ENCODE data around the gene GNG2. TPM values are rescaled to one million over a fixed set of nuclear protein-coding genes. Genes with fewer than 3 reads are reported as not detected.

Gene GNG2
- total and polyA plus RNA-seq, 2 donors from 2014 or later: 4.0 to 35.6 TPM

DNA sequence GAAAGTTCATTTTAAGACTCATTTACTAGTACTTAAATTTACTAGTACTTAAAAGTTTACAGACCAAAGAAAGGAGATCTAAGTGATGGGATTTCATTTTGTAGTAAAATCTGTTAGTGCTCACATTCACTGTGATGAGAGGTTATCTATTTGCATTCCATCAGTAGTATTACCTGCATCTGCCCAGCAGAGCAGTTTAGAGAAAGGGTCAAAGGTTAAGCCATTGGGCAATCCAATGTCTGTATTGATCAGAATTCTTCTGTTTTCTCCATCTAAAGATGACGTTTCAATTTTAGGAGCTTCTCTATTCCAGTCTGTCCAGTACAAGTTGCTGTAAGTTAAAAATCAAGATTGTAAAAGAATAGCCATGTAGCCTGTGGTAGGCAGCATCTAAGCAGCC lies 147.2 kb downstream of the GNG2 start:
- no peaks in the 10 kb centered on the region for H3K4me1 ChIP-seq (ENCODE audit: control insufficient read depth in 2 of 3, insufficient read depth in 2 of 3, low read depth in 1 of 3, low read length in 3 of 3)
- FAIRE-seq: no peak
- H3K4me3 ChIP-seq (ENCODE audit: low read length in 3 of 3): no peak overlapping the region
- no peak overlapping the region for H3K27ac ChIP-seq (ENCODE audit: low read depth in 2 of 2, low read length in 2 of 2)
- peaks cover 12 to 68% (median 41%) of the 10 kb centered on the region in 3 donors for H3K36me3 ChIP-seq (ENCODE audit: control insufficient read depth in 2 of 3, insufficient read depth in 3 of 3, low read length in 3 of 3)
- no peaks in the 10 kb centered on the region for H3K27me3 ChIP-seq (ENCODE audit: control insufficient read depth, insufficient read depth, low read length)
- H3K9ac ChIP-seq (ENCODE audit: low read length in 3 of 3): no peak overlapping the region
- TF ChIP-seq, protein P1, sequence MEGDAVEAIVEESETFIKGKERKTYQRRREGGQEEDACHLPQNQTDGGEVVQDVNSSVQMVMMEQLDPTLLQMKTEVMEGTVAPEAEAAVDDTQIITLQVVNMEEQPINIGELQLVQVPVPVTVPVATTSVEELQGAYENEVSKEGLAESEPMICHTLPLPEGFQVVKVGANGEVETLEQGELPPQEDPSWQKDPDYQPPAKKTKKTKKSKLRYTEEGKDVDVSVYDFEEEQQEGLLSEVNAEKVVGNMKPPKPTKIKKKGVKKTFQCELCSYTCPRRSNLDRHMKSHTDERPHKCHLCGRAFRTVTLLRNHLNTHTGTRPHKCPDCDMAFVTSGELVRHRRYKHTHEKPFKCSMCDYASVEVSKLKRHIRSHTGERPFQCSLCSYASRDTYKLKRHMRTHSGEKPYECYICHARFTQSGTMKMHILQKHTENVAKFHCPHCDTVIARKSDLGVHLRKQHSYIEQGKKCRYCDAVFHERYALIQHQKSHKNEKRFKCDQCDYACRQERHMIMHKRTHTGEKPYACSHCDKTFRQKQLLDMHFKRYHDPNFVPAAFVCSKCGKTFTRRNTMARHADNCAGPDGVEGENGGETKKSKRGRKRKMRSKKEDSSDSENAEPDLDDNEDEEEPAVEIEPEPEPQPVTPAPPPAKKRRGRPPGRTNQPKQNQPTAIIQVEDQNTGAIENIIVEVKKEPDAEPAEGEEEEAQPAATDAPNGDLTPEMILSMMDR (IDR thresholded peaks at IDR 0.05; ENCODE audit: borderline replicate concordance, extremely low read depth, insufficient read depth): no peak
- intact Hi-C loops (cut with DNase I): no loop called here
- no peak for DNase-seq
- H3K9me3 ChIP-seq (ENCODE audit: control insufficient read depth in 2 of 3, insufficient read depth in 1 of 3, low read length in 3 of 3): no peaks in the 10 kb centered on the region

DNA sequence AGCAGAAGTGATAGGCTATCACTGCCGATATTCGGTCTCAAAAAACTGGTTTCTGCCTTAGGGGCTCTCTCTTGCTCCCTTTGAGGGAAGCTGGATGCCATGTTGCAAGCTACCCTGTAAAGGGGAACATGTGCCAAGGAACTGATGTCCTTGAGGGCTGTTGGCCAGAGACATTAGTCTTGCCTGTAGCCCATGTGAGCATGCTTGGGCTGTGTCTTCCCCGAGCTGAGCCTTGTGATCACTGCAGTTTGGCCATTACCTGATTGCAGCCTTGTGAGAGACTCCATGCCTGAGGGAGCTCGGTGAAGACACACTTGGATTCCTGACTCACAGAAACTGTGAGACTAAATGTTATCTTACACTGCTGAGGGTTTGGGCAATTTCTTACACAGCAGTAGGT lies 147.7 kb downstream of the GNG2 start:
- intact Hi-C loops (cut with DNase I): no loop called here
- TF ChIP-seq, protein P1 (IDR thresholded peaks at IDR 0.05; ENCODE audit: borderline replicate concordance, extremely low read depth, insufficient read depth): no peak
- FAIRE-seq (no peak), DNase-seq (no peak)
- Histone ChIP-seq H3K36me3 (ENCODE audit: control insufficient read depth in 2 of 3, insufficient read depth in 3 of 3, low read length in 3 of 3) (peaks cover 9 to 67% (median 41%) of the 10 kb centered on the region in 3 donors), H3K4me3 (ENCODE audit: low read length in 3 of 3) (no peak overlapping the region), H3K9me3 (ENCODE audit: control insufficient read depth in 2 of 3, insufficient read depth in 1 of 3, low read length in 3 of 3) (no peaks in the 10 kb centered on the region), H3K27ac (ENCODE audit: low read depth in 2 of 2, low read length in 2 of 2) (no peak overlapping the region), H3K9ac (ENCODE audit: low read length in 3 of 3) (no peak overlapping the region), H3K27me3 (ENCODE audit: control insufficient read depth, insufficient read depth, low read length) (no peaks in the 10 kb centered on the region), H3K4me1 (ENCODE audit: control insufficient read depth in 2 of 3, insufficient read depth in 2 of 3, low read depth in 1 of 3, low read length in 3 of 3) (no peaks in the 10 kb centered on the region)

DNA sequence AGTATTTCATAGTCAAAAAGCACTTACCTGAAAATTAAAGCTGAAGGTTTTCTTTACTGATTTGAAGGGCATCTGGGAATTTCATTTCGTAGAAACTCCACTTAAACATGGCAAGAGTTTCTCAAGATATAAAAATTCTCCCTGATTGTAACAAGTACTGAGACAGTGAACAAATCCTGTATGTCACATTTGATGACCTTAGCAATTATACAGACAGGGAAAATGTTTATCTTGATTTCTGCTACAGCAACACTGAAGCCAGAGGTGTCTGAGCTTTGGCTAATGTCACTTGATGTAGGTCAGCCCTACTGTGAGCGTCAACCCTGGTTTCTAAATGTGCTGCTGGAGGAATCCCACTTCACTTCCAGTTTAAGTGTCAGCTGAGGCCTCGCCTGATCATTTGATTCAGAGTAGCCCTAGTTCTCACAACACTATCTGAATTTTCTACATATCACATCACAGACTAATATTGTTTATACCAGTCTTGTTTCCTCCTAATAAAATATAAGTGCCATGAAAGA lies 149.8 kb downstream of the GNG2 start:
- TF ChIP-seq, protein P1 (IDR thresholded peaks at IDR 0.05; ENCODE audit: borderline replicate concordance, extremely low read depth, insufficient read depth): no peak
- FAIRE-seq (no peak), DNase-seq (no peak)
- H3K36me3 ChIP-seq (ENCODE audit: control insufficient read depth in 2 of 3, insufficient read depth in 3 of 3, low read length in 3 of 3): peaks cover 6 to 51% (median 32%) of the 10 kb centered on the region in 3 donors
- H3K27ac ChIP-seq (ENCODE audit: low read depth in 2 of 2, low read length in 2 of 2): no peak overlapping the region
- H3K27me3 ChIP-seq (ENCODE audit: control insufficient read depth, insufficient read depth, low read length): no peaks in the 10 kb centered on the region
- intact Hi-C loops (cut with DNase I): no loop called here
- H3K9ac ChIP-seq (ENCODE audit: low read length in 3 of 3): no peak overlapping the region
- H3K9me3 ChIP-seq (ENCODE audit: control insufficient read depth in 2 of 3, insufficient read depth in 1 of 3, low read length in 3 of 3): no peaks in the 10 kb centered on the region
- H3K4me3 ChIP-seq (ENCODE audit: low read length in 3 of 3): no peak overlapping the region
- no peaks in the 10 kb centered on the region for H3K4me1 ChIP-seq (ENCODE audit: control insufficient read depth in 2 of 3, insufficient read depth in 2 of 3, low read depth in 1 of 3, low read length in 3 of 3)

DNA sequence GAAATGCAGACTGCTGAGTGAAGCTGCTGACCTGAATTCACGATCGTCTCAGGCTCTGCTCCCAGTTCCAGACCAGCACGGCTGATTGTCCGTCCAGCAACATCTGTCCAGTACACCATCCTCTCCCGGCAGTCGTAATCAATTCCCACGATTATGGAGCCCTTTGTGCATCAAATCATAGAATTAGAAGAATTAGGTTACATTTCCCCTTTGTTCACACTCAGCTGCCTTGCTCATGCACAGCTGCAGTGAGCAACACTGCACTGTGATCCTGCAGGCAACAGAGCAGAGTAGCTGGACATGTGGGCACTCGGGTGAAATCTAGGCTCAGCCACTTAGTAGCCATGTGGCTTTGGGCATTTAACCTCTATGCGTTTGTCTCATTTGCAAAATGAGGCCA lies 151.1 kb downstream of the GNG2 start:
- Histone ChIP-seq H3K27me3 (ENCODE audit: control insufficient read depth, insufficient read depth, low read length) (no peaks in the 10 kb centered on the region), H3K36me3 (ENCODE audit: control insufficient read depth in 2 of 3, insufficient read depth in 3 of 3, low read length in 3 of 3) (peaks cover 3 to 39% (median 20%) of the 10 kb centered on the region in 3 donors), H3K9ac (ENCODE audit: low read length in 3 of 3) (no peak overlapping the region), H3K9me3 (ENCODE audit: control insufficient read depth in 2 of 3, insufficient read depth in 1 of 3, low read length in 3 of 3) (no peaks in the 10 kb centered on the region), H3K27ac (ENCODE audit: low read depth in 2 of 2, low read length in 2 of 2) (no peak overlapping the region), H3K4me1 (ENCODE audit: control insufficient read depth in 2 of 3, insufficient read depth in 2 of 3, low read depth in 1 of 3, low read length in 3 of 3) (no peaks in the 10 kb centered on the region), H3K4me3 (ENCODE audit: low read length in 3 of 3) (no peak overlapping the region)
- FAIRE-seq (no peak), DNase-seq (no peak)
- TF ChIP-seq, protein P1 (IDR thresholded peaks at IDR 0.05; ENCODE audit: borderline replicate concordance, extremely low read depth, insufficient read depth): no peak
- intact Hi-C loops (cut with DNase I): no loop called here
